Measurements from ENCODE around the gene NCK2. TPM values are rescaled to one million over a fixed set of nuclear protein-coding genes. Genes with fewer than 3 reads are reported as not detected.
"Not testable (repeated sequence)": the region's sequence is repeated elsewhere in the genome, so short reads cannot be mapped to it uniquely, and the experiment has no call there.

The NCK2 gene
- polyA plus RNA-seq, 3 donors: 2.5 to 18.2 (median 7.6) TPM

DNA sequence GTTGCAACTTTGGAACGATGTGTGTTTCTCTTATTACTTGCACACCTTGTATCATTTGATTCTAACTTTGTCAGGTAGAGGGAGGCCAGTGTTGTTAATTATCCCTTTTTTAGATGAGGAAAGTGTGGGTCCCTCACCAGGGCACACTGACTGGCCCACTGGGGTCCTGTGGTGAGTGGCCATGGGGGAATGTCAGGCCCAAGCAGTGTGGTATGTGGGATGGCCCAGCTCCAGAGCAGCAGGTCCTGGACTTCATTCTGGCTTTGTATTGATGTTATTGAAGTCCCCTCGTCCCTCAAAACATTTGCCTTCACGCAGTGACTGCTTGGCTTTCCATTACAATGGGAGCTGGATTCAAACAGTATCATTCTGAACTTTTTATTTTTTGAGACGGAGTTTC, 11.7 kb downstream of the NCK2 start:
- Histone ChIP-seq H3K79me2 (ENCODE audit: insufficient read depth, low read length) (peaks cover 90% of the 10 kb centered on the region), H3K9ac (ENCODE audit: insufficient read depth, low read length, poor library complexity, severe bottlenecking) (no peak overlapping the region), H3K9me3 (replicated peaks in 1 of 2; ENCODE audit: control insufficient read depth in 1 of 2, insufficient read depth in 1 of 2, low read length in 2 of 2) (no peaks in the 10 kb centered on the region), H3K27ac (ENCODE audit: low read depth in 1 of 2, low read length in 2 of 2) (no peak overlapping the region), H3K4me2 (replicated peaks; ENCODE audit: extremely low read depth, low read length, poor library complexity, severe bottlenecking) (no peak overlapping the region), H3K27me3 (ENCODE audit: control insufficient read depth in 2 of 2, insufficient read depth in 2 of 2, low read length in 2 of 2) (no peaks in the 10 kb centered on the region), H2AFZ (ENCODE audit: insufficient read depth, low read depth, low read length, poor library complexity, severe bottlenecking) (no peak overlapping the region), H4K20me1 (ENCODE audit: insufficient read depth, low read length) (peaks cover 57% of the 10 kb centered on the region), H3K4me3 (replicated peaks in 1 of 3; ENCODE audit: low read depth in 2 of 3, low read length in 3 of 3) (no peak overlapping the region), H3K4me1 (ENCODE audit: control insufficient read depth in 1 of 2, insufficient read depth in 2 of 2, low read length in 2 of 2) (peaks cover 13 to 23% of the 10 kb centered on the region in 2 donors), H3K36me3 (replicated peaks in 1 of 2; ENCODE audit: control insufficient read depth in 1 of 2, insufficient read depth in 2 of 2, low read length in 2 of 2) (peaks cover 0 to 5% of the 10 kb centered on the region in 2 donors)
- H3K9me3 Mint-ChIP-seq: peaks cover 0 to 1% (median 0%) of the 10 kb centered on the region in 7 donors
- H3K4me3 Mint-ChIP-seq: no peak overlapping the region
- no peak for DNase-seq
- peaks cover 10 to 19% of the 10 kb centered on the region in 2 donors for H3K36me3 Mint-ChIP-seq
- TF ChIP-seq, protein P1, sequence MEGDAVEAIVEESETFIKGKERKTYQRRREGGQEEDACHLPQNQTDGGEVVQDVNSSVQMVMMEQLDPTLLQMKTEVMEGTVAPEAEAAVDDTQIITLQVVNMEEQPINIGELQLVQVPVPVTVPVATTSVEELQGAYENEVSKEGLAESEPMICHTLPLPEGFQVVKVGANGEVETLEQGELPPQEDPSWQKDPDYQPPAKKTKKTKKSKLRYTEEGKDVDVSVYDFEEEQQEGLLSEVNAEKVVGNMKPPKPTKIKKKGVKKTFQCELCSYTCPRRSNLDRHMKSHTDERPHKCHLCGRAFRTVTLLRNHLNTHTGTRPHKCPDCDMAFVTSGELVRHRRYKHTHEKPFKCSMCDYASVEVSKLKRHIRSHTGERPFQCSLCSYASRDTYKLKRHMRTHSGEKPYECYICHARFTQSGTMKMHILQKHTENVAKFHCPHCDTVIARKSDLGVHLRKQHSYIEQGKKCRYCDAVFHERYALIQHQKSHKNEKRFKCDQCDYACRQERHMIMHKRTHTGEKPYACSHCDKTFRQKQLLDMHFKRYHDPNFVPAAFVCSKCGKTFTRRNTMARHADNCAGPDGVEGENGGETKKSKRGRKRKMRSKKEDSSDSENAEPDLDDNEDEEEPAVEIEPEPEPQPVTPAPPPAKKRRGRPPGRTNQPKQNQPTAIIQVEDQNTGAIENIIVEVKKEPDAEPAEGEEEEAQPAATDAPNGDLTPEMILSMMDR (IDR thresholded peaks at IDR 0.05): no peak
- 96% methylated on average over 3 of the region's 4 CpGs for WGBS (ENCODE audit: insufficient coverage)
- intact Hi-C loops (cut with micrococcal nuclease): no loop called here
- H3K27ac Mint-ChIP-seq: no peak overlapping the region
- no peaks in the 10 kb centered on the region for H3K27me3 Mint-ChIP-seq (ENCODE audit: low read depth in 3 of 3)
- H3K4me1 Mint-ChIP-seq: peaks cover 44% of the 10 kb centered on the region

- H3K36me3 Mint-ChIP-seq: peaks cover 7 to 16% of the 10 kb centered on the region in 2 donors
- H3K27me3 Mint-ChIP-seq (ENCODE audit: low read depth in 3 of 3); H3K9ac ChIP-seq (ENCODE audit: insufficient read depth, low read length, poor library complexity, severe bottlenecking); intact Hi-C loops (cut with micrococcal nuclease); H3K36me3 ChIP-seq (replicated peaks in 1 of 2; ENCODE audit: control insufficient read depth in 1 of 2, insufficient read depth in 2 of 2, low read length in 2 of 2); H3K27me3 ChIP-seq (ENCODE audit: control insufficient read depth in 2 of 2, insufficient read depth in 2 of 2, low read length in 2 of 2); H3K4me2 ChIP-seq (replicated peaks; ENCODE audit: extremely low read depth, low read length, poor library complexity, severe bottlenecking); H3K9me3 ChIP-seq (replicated peaks in 1 of 2; ENCODE audit: control insufficient read depth in 1 of 2, insufficient read depth in 1 of 2, low read length in 2 of 2); DNase-seq; H3K4me3 ChIP-seq (replicated peaks in 1 of 3; ENCODE audit: low read depth in 2 of 3, low read length in 3 of 3); H3K9me3 Mint-ChIP-seq; H3K27ac ChIP-seq (ENCODE audit: low read depth in 1 of 2, low read length in 2 of 2); H3K4me3 Mint-ChIP-seq; H2AFZ ChIP-seq (ENCODE audit: insufficient read depth, low read depth, low read length, poor library complexity, severe bottlenecking); H3K27ac Mint-ChIP-seq: not testable (repeated sequence)
- Histone ChIP-seq H4K20me1 (ENCODE audit: insufficient read depth, low read length) (peaks cover 57% of the 10 kb centered on the region), H3K4me1 (ENCODE audit: control insufficient read depth in 1 of 2, insufficient read depth in 2 of 2, low read length in 2 of 2) (peaks cover 13 to 24% of the 10 kb centered on the region in 2 donors), H3K79me2 (ENCODE audit: insufficient read depth, low read length) (peaks cover 91% of the 10 kb centered on the region)
- WGBS (ENCODE audit: insufficient coverage): 89% methylated on average over 4 of the region's 10 CpGs
- H3K4me1 Mint-ChIP-seq: peaks cover 48% of the 10 kb centered on the region
These were observed 12.2 kb downstream of the NCK2 start for GRCh38 chr2:105756865-105757264.

Measured in CD14-positive monocyte (primary cell).